Neural cell (in vitro differentiated cells): Measurements from ENCODE around the gene DYNC2H1.

Experiments used
- POLR2AphosphoS5 ChIP-seq: IDR thresholded peaks from 2 replicates; pipeline ENCODE4 v1.6.1; 2012
- RAD21 ChIP-seq: fragments of 450-650 bp; conservative IDR thresholded peaks from 2 replicates; pipeline ENCODE4 v1.6.1; 2014; ENCODE audit warnings: antibody characterized with exemption, mild to moderate bottlenecking, moderate library complexity
- SMC3 ChIP-seq: fragments of 450-650 bp; conservative IDR thresholded peaks from 2 replicates; pipeline ENCODE4 v1.6.1; 2014; ENCODE audit warnings: antibody characterized with exemption, mild to moderate bottlenecking, moderate library complexity; ENCODE audit not compliant: poor library complexity
- TF ChIP-seq, protein P1 (sequence below): fragments of 450-650 bp; IDR thresholded peaks from 2 replicates; pipeline ENCODE4 v1.5.1; 2014; ENCODE audit warnings: antibody characterized with exemption, mild to moderate bottlenecking, moderate library complexity; ENCODE audit not compliant: poor library complexity, severe bottlenecking

DNA sequence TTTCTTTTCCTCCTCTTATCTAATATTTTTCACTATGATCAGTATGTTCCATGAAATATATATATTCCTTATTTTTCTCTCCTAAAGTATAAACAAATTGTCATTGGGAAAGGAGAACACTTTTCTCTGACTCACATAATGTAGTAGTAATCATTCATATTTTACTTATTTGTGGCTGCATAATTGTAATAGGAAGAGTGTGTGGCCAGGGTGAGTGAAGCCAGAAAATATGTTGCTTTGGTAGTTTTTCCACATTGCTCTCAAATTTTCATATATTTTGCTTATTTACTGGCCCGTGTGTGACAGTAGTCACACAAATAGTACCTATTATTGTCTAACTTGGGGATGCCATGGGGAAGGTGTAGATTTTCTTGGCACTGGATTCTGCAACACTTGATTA lies 172.1 kb downstream of the DYNC2H1 start:
- TF ChIP-seq, protein P1, sequence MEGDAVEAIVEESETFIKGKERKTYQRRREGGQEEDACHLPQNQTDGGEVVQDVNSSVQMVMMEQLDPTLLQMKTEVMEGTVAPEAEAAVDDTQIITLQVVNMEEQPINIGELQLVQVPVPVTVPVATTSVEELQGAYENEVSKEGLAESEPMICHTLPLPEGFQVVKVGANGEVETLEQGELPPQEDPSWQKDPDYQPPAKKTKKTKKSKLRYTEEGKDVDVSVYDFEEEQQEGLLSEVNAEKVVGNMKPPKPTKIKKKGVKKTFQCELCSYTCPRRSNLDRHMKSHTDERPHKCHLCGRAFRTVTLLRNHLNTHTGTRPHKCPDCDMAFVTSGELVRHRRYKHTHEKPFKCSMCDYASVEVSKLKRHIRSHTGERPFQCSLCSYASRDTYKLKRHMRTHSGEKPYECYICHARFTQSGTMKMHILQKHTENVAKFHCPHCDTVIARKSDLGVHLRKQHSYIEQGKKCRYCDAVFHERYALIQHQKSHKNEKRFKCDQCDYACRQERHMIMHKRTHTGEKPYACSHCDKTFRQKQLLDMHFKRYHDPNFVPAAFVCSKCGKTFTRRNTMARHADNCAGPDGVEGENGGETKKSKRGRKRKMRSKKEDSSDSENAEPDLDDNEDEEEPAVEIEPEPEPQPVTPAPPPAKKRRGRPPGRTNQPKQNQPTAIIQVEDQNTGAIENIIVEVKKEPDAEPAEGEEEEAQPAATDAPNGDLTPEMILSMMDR = no peak
- no peak for TF ChIP-seq POLR2AphosphoS5
- TF ChIP-seq RAD21 = no peak
- no peak for TF ChIP-seq SMC3
